ENCODE measurements around the gene C2CD4D. TPM values are rescaled to one million over a fixed set of nuclear protein-coding genes. Genes with fewer than 3 reads are reported as not detected.
A peak's percentile ranks its signal among the peaks of the same experiment; 100 is the strongest.
"Not testable (repeated sequence)": the region's sequence is repeated elsewhere in the genome, so short reads cannot be mapped to it uniquely, and the experiment has no call there.

Gene C2CD4D
- total and polyA plus RNA-seq, 5 donors, result 0.05 to 0.21 (median 0.14) TPM; not detected in 1

GRCh38 chr1:151875419-151876097 lies 35.9 kb upstream of the C2CD4D start:
- ATAC-seq (no peak), DNase-seq (no peak)
- Histone ChIP-seq H3K4me3 (ENCODE audit: low read length) (no peak overlapping the region), H3K27ac (ENCODE audit: low read length) (no peak overlapping the region), H3K9me3 (ENCODE audit: control insufficient read depth, low read length) (no peaks in the 10 kb centered on the region), H3K27me3 (ENCODE audit: control insufficient read depth, insufficient read depth) (no peaks in the 10 kb centered on the region), H3K4me1 (ENCODE audit: control insufficient read depth, insufficient read depth, low read length) (no peaks in the 10 kb centered on the region)
- intact Hi-C loops (cut with DNase I), result no loop called here
- WGBS, result 98% methylated on average over 1 of the region's 1 CpG

DNA sequence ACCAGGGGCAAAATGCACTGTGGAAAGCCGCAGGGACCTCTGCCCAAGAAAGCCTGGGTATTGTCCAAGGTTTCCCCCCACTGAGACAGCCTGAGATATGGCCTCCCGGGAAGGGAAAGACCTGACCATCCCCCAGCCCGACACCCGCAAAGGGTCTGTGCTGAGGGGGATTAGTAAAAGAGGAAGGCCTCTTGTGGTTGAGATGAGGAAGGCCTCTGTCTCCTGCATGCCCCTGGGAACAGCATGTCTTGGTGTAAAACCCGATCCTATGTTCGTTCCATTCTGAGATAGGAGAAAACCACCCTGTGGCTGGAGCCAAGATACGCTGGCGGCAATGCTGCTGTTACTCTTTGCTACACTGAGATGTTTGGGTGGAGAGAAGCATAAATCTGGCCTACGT lies 33.2 kb upstream of the C2CD4D start:
- H3K4me3 ChIP-seq (ENCODE audit: low read length); H3K4me1 ChIP-seq (ENCODE audit: control insufficient read depth, insufficient read depth, low read length); DNase-seq; H3K27ac ChIP-seq (ENCODE audit: low read length); ATAC-seq; H3K9me3 ChIP-seq (ENCODE audit: control insufficient read depth, low read length); intact Hi-C loops (cut with DNase I); H3K27me3 ChIP-seq (ENCODE audit: control insufficient read depth, insufficient read depth): not testable (repeated sequence)
- WGBS, result 62% methylated on average over 9 of the region's 9 CpGs

DNA sequence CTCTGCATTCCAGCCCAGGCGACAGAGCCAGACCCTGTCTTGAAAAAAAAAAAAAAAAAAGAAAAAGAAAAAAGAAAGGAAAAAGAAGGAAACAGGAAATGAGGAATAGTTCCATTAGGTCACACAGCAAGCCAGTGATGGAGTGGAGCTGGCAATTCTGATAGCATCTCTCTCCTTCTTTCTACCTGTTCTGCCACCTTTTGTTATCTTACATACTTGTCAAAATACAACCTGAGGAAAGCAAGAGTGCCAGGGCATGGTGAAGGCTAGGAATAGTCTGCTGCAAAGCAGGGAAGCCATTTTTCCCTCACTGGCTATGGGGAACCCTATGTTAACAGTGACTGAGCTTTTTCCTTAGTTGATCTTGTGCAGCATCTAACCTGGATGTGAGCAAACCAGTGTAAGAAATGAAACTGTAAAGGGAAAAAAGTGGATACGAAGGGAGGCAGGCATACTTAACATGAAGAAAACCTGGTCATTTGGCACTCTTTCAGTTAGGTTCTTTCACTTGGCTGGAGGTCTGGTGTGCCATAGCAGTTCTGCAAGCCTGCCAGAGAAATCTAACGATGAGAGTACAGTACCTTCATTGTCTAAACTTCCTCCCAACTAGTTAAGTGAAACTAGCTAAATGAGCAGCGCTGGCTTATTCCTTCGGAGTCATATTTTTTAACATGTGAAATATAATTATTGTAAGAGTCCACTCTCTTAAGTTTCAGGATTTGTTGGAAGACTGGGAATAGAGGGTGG lies 31.8 kb upstream of the C2CD4D start:
- Histone ChIP-seq H3K27ac (ENCODE audit: low read length) (no peak overlapping the region), H3K4me1 (ENCODE audit: control insufficient read depth, insufficient read depth, low read length) (no peaks in the 10 kb centered on the region), H3K9me3 (ENCODE audit: control insufficient read depth, low read length) (no peaks in the 10 kb centered on the region), H3K27me3 (ENCODE audit: control insufficient read depth, insufficient read depth) (no peaks in the 10 kb centered on the region), H3K4me3 (ENCODE audit: low read length) (no peak overlapping the region)
- intact Hi-C loops (cut with DNase I), result no loop called here
- 63% methylated on average over 5 of the region's 5 CpGs for WGBS
- no peak for DNase-seq
- ATAC-seq, result no peak

- H3K27ac ChIP-seq (ENCODE audit: low read length), result no peak overlapping the region
- WGBS, result 35% methylated on average over 3 of the region's 3 CpGs
- no peak overlapping the region for H3K4me3 ChIP-seq (ENCODE audit: low read length)
- intact Hi-C loops (cut with DNase I), result no loop called here
- no peak for DNase-seq
- no peaks in the 10 kb centered on the region for H3K4me1 ChIP-seq (ENCODE audit: control insufficient read depth, insufficient read depth, low read length)
- H3K27me3 ChIP-seq (ENCODE audit: control insufficient read depth, insufficient read depth), result no peaks in the 10 kb centered on the region
- no peak for ATAC-seq
- H3K9me3 ChIP-seq (ENCODE audit: control insufficient read depth, low read length), result no peaks in the 10 kb centered on the region
These were observed 28.9 kb upstream of the C2CD4D start for GRCh38 chr1:151868486-151868885.

DNA sequence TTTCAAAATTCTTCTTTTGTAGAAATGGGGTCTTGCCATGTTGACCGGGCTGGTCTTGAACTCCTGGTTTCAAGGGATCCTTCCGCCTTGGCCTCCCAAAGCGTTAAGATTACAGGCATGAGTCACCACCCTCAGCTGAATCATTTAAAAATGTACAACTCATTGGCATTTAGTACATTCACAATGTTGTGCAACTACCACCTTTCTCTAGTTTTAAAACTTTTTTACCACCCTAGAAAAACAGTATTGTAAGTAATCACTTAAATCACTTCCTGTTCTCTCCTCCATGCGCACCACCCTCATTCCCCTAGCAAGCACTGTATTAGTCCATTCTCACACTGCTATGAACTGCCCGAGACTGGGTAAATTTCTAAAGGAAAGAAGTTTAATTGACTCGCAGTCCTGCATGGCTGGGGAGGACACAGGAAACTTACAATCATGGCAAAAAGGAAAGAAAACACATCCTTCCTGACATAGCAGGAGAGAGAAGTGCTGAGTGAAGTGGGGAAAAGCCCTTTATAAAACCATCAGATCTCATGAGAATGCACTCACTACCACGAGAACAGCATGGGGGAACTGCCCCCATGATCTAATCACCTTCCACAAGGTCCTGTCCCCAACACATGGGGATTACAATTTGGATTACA lies 28.3 kb upstream of the C2CD4D start:
- no peaks in the 10 kb centered on the region for H3K9me3 ChIP-seq (ENCODE audit: control insufficient read depth, low read length)
- no peak overlapping the region for H3K27ac ChIP-seq (ENCODE audit: low read length)
- no peak overlapping the region for H3K4me3 ChIP-seq (ENCODE audit: low read length)
- WGBS, result 61% methylated on average over 7 of the region's 7 CpGs
- ATAC-seq (peak; percentile 47 to 69), DNase-seq (no peak)
- intact Hi-C loops (cut with DNase I), result no loop called here
- H3K27me3 ChIP-seq (ENCODE audit: control insufficient read depth, insufficient read depth), result no peaks in the 10 kb centered on the region
- H3K4me1 ChIP-seq (ENCODE audit: control insufficient read depth, insufficient read depth, low read length), result no peaks in the 10 kb centered on the region

DNA sequence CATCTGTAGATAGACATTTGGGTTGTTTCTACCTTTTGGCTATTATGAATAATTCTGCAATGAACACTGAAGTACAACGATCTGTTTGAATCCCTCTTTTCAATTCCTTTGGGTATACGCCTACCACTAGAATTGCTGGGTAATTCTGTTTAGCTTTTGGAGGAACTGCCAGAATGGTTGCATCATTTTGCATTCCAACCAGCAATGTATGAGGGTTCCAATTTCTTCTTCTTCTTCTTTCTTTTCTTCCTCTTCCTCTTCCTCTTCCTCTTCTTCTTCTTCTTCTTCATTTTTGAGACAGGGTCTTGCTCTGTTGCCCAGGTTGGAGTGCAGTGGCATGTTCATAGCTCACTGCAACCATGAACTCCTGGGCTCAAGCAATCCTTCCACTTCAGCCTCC lies 27.7 kb upstream of the C2CD4D start:
- no peaks in the 10 kb centered on the region for H3K4me1 ChIP-seq (ENCODE audit: control insufficient read depth, insufficient read depth, low read length)
- intact Hi-C loops (cut with DNase I), result no loop called here
- no peaks in the 10 kb centered on the region for H3K27me3 ChIP-seq (ENCODE audit: control insufficient read depth, insufficient read depth)
- 64% methylated on average over 2 of the region's 2 CpGs for WGBS
- no peak overlapping the region for H3K27ac ChIP-seq (ENCODE audit: low read length)
- DNase-seq (no peak), ATAC-seq (no peak)
- no peaks in the 10 kb centered on the region for H3K9me3 ChIP-seq (ENCODE audit: control insufficient read depth, low read length)
- H3K4me3 ChIP-seq (ENCODE audit: low read length), result no peak overlapping the region

- H3K4me1 ChIP-seq (ENCODE audit: control insufficient read depth, insufficient read depth, low read length), result no peaks in the 10 kb centered on the region
- intact Hi-C loops (cut with DNase I), result no loop called here
- H3K27me3 ChIP-seq (ENCODE audit: control insufficient read depth, insufficient read depth), result no peaks in the 10 kb centered on the region
- no peaks in the 10 kb centered on the region for H3K9me3 ChIP-seq (ENCODE audit: control insufficient read depth, low read length)
- DNase-seq (no peak), ATAC-seq (peak in 1 of 2 donors; percentile 52)
- no peak overlapping the region for H3K4me3 ChIP-seq (ENCODE audit: low read length)
- 41% methylated on average over 2 of the region's 2 CpGs for WGBS
- no peak overlapping the region for H3K27ac ChIP-seq (ENCODE audit: low read length)
These were observed 24.8 kb upstream of the C2CD4D start for GRCh38 chr1:151864411-151864810.

DNA sequence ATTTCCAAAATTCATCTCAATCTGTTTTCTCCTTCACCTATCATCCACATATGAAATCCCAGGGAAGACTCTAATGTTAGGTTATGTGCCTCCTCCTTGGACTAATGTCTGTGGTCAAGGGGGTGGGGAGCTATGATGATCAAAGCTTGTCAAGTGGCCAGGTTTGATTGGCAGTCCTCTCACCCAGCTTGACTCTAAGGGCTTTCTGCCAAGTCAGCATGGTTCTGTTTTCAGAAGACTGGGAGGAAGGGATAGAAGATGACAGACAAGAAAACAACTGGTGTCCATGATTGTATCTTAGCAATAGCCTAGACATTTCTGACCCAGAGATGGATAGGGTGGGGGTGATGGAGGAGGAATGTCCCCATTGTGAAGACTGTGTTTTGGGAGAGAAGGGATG lies 23.0 kb upstream of the C2CD4D start:
- DNase-seq (no peak), ATAC-seq (no peak)
- Histone ChIP-seq H3K9me3 (ENCODE audit: control insufficient read depth, low read length) (no peaks in the 10 kb centered on the region), H3K4me3 (ENCODE audit: low read length) (no peak overlapping the region), H3K4me1 (ENCODE audit: control insufficient read depth, insufficient read depth, low read length) (no peaks in the 10 kb centered on the region), H3K27ac (ENCODE audit: low read length) (no peak overlapping the region), H3K27me3 (ENCODE audit: control insufficient read depth, insufficient read depth) (no peaks in the 10 kb centered on the region)
- intact Hi-C loops (cut with DNase I), result no loop called here

DNA sequence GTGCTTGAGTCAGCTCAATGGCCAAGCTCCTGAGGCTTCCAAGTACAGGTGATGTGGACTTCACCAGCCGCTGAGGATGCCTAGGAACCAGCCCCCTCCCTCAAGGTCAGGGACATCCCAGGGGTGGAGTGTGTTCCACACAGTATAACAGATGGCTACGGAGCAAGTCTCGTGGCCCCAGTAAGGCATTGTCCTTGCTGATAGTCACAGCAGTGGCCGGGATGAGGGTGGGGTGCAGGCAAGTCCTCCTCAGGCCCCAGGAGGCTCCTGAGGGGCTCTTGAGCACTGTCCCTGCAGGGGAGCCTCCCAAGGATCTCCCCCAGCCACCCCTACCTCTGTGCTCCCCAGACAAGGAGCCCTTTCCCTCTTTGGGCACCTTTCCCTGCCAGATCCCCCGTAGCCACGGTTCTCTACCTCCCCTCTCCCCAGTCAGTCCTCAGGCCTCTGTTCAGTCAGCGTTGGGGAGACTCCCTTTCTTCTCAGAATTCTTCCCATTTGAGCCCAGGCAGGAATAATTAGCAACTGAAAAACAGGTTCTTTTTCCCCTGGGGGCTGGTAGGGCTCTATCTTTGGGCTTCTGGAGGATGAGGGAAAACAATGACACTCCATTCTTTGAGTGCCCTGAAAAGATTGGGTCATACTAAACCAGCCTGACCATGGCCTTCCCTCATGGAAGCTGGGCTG lies 21.0 kb upstream of the C2CD4D start:
- Histone ChIP-seq H3K4me3 (ENCODE audit: low read length) (no peak overlapping the region), H3K27me3 (ENCODE audit: control insufficient read depth, insufficient read depth) (no peaks in the 10 kb centered on the region), H3K4me1 (ENCODE audit: control insufficient read depth, insufficient read depth, low read length) (no peaks in the 10 kb centered on the region), H3K9me3 (ENCODE audit: control insufficient read depth, low read length) (no peaks in the 10 kb centered on the region), H3K27ac (ENCODE audit: low read length) (no peak overlapping the region)
- intact Hi-C loops (cut with DNase I), result no loop called here
- ATAC-seq (no peak), DNase-seq (no peak)
- WGBS, result 77% methylated on average over 7 of the region's 7 CpGs

DNA sequence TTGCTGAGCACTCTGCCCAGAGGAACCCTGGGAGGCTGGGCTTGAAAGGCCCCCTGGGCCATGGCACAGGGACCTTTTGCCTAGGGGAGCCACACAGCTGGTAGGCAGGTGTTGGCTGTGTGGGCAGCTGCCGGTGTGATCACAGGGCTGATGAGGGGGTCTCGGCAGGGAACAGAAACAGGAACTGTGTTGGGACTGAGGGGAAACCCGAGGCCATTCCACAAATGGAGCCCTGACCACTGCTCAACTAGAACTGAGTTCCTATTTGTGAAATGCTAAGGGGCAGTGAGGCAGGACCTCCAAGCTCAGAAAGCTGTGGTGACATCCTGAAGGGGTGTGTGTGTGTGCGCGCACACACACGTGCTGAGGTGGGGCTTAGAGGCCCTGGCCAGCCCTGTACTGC lies 20.3 kb upstream of the C2CD4D start:
- DNase-seq (no peak), ATAC-seq (no peak)
- 78% methylated on average over 6 of the region's 6 CpGs for WGBS
- intact Hi-C loops (cut with DNase I), result no loop called here
- no peak overlapping the region for H3K4me3 ChIP-seq (ENCODE audit: low read length)
- no peaks in the 10 kb centered on the region for H3K4me1 ChIP-seq (ENCODE audit: control insufficient read depth, insufficient read depth, low read length)
- no peaks in the 10 kb centered on the region for H3K27me3 ChIP-seq (ENCODE audit: control insufficient read depth, insufficient read depth)
- H3K27ac ChIP-seq (ENCODE audit: low read length), result no peak overlapping the region
- H3K9me3 ChIP-seq (ENCODE audit: control insufficient read depth, low read length), result no peaks in the 10 kb centered on the region
